DOHH2 (cell line): Measurements from ENCODE around the gene SLC26A3.

Experiments used
- CTCF ChIP-seq: fragments of 200-600 bp; sonication (generic); IDR thresholded peaks from one replicate; pipeline ENCODE4 v1.5.1; 2014; ENCODE audit warnings: antibody characterized with exemption, mild to moderate bottlenecking, low read depth, low read length; ENCODE audit not compliant: poor library complexity, severe bottlenecking
- EZH2phosphoT487 ChIP-seq: fragments of 200-600 bp; sonication (generic); IDR thresholded peaks from 2 replicates; pipeline ENCODE4 v1.6.1; 2017; ENCODE audit warnings: borderline replicate concordance, mild to moderate bottlenecking, antibody characterized with exemption, low read length, moderate library complexity, mixed read lengths

GRCh38 chr7:107777702-107778101 is 25.3 kb downstream of the SLC26A3 start:
- TF ChIP-seq CTCF (no peak), EZH2phosphoT487 (no peak)
